Activated CD4-positive, alpha-beta memory T cell treated with anti-CD3 and anti-CD28 coated beads for 36 hours (primary cell): ENCODE data around the gene KLC4. TPM values are rescaled to one million over a fixed set of nuclear protein-coding genes. Genes with fewer than 3 reads are reported as not detected.

Experiments used
- CTCF ChIA-PET: fragments of 350-600 bp; sonication (Branson Sonifier 250); formaldehyde crosslinking; loops from one replicate; lab custom pipeline; 2021; ENCODE audit warnings: antibody characterized with exemption, inconsistent platforms; lab: Charles Lee
- POLR2A ChIA-PET: fragments of 350-600 bp; sonication (Branson Sonifier 250); formaldehyde crosslinking; loops from one replicate; lab custom pipeline; 2021; ENCODE audit warnings: antibody characterized with exemption; lab: Charles Lee
- DNase-seq: peaks from one replicate; pipeline ENCODE4 v3.0.0-alpha.2; 2020
- H3K27ac Mint-ChIP-seq: one replicate; pipeline ENCODE4 v1.8.0; 2021; ENCODE audit warnings: mixed read lengths
- H3K27me3 Mint-ChIP-seq: one replicate; pipeline ENCODE4 v1.8.0; 2021; ENCODE audit warnings: mixed read lengths
- H3K36me3 Mint-ChIP-seq: one replicate; pipeline ENCODE4 v1.8.0; 2021; ENCODE audit warnings: mixed read lengths
- H3K4me1 Mint-ChIP-seq: one replicate; pipeline ENCODE4 v1.8.0; 2021; ENCODE audit warnings: low read depth, mixed read lengths
- H3K4me3 Mint-ChIP-seq: one replicate; pipeline ENCODE4 v1.8.0; 2021; ENCODE audit warnings: mild to moderate bottlenecking, mixed read lengths
- H3K9me3 Mint-ChIP-seq: one replicate; pipeline ENCODE4 v1.8.0; 2021; ENCODE audit warnings: mixed read lengths
- intact Hi-C: fragments of 100-400 bp; cut with micrococcal nuclease; formaldehyde crosslinking; loops from one replicate; pipeline ENCODE4 v1.15.1; 2023
- total RNA-seq, 2 experiments: library from RNA; stranded (reverse); gene quantifications; one replicate each; pipeline ENCODE4 v1.2.3, GENCODE V29; 2021

Gene KLC4
- total RNA-seq, 2 experiments from 2014 or later, result 11.0 to 11.9 TPM

DNA sequence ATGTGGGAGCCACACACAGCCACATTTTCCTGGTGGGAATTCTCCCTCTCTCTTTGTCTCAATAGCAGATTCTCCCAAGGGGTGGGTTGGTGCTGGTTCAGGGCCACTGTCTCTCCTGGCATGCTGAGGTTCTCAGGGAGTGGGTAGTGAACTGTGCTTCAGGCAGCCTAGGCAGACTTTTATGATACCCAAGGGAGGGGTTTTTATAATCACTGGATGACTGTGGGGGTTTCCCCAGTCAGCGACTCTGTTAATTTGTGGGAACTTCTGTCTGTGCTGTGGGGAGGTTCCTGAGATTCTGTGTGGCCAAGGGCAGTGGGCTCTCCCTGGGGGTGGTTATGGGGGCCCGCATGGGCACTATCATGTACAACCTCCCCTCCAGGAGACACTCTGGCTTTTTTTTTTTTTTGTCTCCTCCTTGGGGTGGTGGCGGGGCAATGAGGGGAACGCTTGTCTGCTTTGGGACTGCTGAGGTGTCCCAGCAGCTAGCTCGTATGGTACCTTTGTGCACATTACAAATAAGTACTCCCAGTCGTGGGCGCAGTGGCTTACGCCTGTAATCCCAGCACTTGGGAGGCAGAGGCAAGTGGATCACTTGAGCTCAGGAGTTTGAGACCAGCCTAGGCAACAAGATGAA is 26.7 kb downstream of the KLC4 start:
- H3K27me3 Mint-ChIP-seq, result peaks cover 6% of the 10 kb centered on the region
- peak; percentile 41 for DNase-seq
- ChIA-PET POLR2A (no interaction called here), CTCF (interaction anchor here (1.0 kb wide), 1 partner anchor 57 kb away, joined by 8 read pairs; no protein-coding TSS in a partner anchor)
- peaks cover 13% of the 10 kb centered on the region for H3K4me1 Mint-ChIP-seq
- H3K36me3 Mint-ChIP-seq, result no peaks in the 10 kb centered on the region
- no peak overlapping the region for H3K4me3 Mint-ChIP-seq
- H3K9me3 Mint-ChIP-seq, result no peaks in the 10 kb centered on the region
- no peak overlapping the region for H3K27ac Mint-ChIP-seq
- intact Hi-C loops, result no loop called here

DNA sequence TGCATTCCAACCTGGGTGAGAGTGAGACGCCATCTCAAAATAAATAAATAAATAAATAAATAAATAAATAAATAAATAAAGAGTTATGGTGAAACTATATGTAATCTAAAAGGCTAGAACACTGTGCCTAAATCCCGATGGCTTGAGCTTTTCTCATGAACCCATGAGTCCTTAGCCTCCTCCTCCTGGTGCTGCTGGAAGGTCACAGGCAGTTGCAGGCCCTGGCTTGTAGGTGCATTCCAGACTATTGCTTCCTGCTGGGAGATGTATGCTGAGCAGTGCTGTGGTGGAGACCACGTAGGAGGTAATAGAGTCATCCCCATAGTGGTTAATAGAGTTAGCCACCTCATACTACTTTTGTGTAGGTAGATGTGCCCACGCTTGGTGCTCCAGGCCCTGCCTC is 29.2 kb downstream of the KLC4 start:
- CTCF ChIA-PET, result no interaction called here
- H3K27me3 Mint-ChIP-seq, result peaks cover 5% of the 10 kb centered on the region
- intact Hi-C loops, result no loop called here

DNA sequence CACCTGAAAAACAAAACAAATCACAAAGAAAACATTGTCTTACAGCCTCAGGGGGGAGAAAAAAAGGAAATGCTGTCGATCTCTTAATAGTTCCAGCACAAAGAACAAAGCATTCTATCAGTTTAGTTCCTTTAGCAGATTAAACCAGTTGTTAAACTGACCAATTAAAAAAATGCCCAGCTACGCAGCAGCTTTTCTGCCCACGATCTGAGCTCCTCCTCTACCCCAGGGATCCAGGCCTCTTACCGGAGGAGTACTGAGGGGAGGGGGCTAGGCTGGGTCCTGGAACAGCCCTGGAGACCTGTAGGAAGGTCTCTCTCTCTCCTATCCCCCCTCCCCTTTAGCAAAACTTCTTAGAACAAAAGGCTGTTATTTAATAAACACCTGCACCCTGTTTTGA is 30.0 kb downstream of the KLC4 start:
- Mint-ChIP-seq H3K36me3 (no peaks in the 10 kb centered on the region), H3K27ac (no peak overlapping the region), H3K9me3 (no peaks in the 10 kb centered on the region), H3K4me1 (peaks cover 27% of the 10 kb centered on the region), H3K4me3 (no peak overlapping the region), H3K27me3 (peaks cover 3% of the 10 kb centered on the region)
- intact Hi-C loops, result no loop called here
- ChIA-PET CTCF (interaction anchor here (0.6 kb wide), 1 partner anchor 526 kb away, joined by 3 read pairs; the partner anchor contains the start of gene UBR2), POLR2A (no interaction called here)
- no peak for DNase-seq

More for the DNA sequence above, 29.2 kb downstream of the KLC4 start:
- H3K36me3 Mint-ChIP-seq, result no peaks in the 10 kb centered on the region
- no peak overlapping the region for H3K27ac Mint-ChIP-seq
- H3K9me3 Mint-ChIP-seq, result no peaks in the 10 kb centered on the region
- no peak for DNase-seq
- no peak overlapping the region for H3K4me3 Mint-ChIP-seq
- H3K4me1 Mint-ChIP-seq, result peaks cover 22% of the 10 kb centered on the region
- POLR2A ChIA-PET, result no interaction called here

DNA sequence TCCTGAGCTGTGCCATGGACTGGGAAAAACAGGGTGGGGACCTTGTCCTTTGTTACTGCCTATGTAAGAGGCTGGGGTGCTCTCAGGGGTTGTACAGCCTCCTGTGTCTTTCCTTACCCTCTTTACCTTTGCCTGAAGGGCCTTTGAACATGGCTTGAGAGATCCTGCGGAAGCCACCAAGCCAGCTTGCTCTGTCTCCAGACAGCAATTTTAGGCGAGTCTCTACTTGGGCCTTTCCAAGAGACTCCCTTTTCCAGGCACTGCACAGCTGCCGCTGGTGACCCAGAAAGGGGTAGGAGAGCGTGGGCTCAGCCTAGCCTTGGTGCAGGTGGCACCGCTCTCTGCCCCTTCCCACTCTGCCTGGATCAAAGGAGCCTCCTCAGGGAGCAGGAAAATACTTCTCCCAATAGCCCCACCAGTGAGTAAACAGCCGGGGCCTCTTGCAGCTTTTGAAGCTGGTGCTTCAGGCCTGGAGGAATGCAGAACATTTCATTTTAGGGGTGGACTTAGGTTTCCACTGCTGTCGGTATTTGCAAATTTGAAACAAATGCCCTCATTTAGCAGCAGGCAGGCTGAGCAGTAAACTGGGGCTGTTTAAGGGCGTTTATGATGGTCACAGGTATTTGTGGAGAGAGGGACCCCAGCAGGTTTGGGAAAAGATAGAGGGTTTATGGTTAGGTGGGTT is 30.6 kb downstream of the KLC4 start:
- no peak for DNase-seq
- Mint-ChIP-seq H3K4me1 (peaks cover 27% of the 10 kb centered on the region), H3K27me3 (no peaks in the 10 kb centered on the region), H3K9me3 (no peaks in the 10 kb centered on the region), H3K4me3 (no peak overlapping the region), H3K36me3 (no peaks in the 10 kb centered on the region), H3K27ac (no peak overlapping the region)
- intact Hi-C loops, result no loop called here
- ChIA-PET CTCF (interaction anchor here (0.6 to 0.7 kb wide), 2 partner anchors 237 to 526 kb away, joined by 3 read pairs; partner anchors contain the start of gene UBR2), POLR2A (no interaction called here)

DNA sequence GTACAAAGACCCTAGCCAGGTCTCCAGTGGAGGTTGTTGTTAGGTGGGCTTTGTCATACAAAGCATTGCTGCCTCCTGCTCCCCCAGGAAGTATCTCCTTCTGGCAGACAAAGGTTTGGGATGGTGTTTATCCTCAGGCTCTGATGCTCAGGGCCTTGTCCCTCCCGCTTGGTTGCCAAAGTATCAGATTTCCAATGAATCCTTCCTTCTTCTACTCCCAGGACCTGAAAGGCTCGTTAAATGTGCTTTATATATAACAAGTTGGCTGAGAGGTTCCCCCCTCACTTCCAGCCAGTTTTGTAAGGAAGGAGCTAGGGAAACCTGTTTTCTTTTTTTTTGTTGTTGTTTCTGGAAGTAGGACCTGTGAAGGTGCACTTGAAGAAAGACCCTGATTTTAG is 31.1 kb downstream of the KLC4 start:
- no peak for DNase-seq
- no peaks in the 10 kb centered on the region for H3K36me3 Mint-ChIP-seq
- peaks cover 27% of the 10 kb centered on the region for H3K4me1 Mint-ChIP-seq
- no peaks in the 10 kb centered on the region for H3K9me3 Mint-ChIP-seq
- intact Hi-C loops, result no loop called here
- ChIA-PET POLR2A (no interaction called here), CTCF (no interaction called here)
- no peak overlapping the region for H3K4me3 Mint-ChIP-seq
- H3K27ac Mint-ChIP-seq, result no peak overlapping the region
- no peaks in the 10 kb centered on the region for H3K27me3 Mint-ChIP-seq

DNA sequence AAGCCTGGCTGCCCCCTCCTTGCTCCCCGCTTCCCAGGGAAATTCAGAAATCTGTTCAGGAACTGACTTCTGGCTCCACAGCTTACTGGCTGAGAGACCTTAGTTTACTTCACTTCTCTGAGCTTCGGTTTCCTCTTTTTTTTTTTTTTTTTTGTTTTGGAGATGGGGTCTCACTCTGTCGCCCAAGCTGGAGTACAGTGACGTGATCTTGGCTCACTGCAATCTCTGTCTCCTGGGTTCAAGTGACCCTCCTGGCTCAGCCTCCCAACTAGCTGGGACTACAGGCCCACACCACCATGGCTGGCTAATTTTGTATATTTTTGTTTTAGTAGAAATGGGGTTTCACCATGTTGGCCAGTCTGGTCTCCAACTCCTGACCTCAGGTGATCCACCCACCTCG is 31.6 kb downstream of the KLC4 start:
- Mint-ChIP-seq H3K4me3 (no peak overlapping the region), H3K4me1 (peaks cover 25% of the 10 kb centered on the region), H3K9me3 (no peaks in the 10 kb centered on the region), H3K36me3 (no peaks in the 10 kb centered on the region), H3K27ac (no peak overlapping the region), H3K27me3 (no peaks in the 10 kb centered on the region)
- no peak for DNase-seq
- ChIA-PET CTCF (interaction anchor here (1.2 kb wide), 1 partner anchor 53 kb away, joined by 3 read pairs; no protein-coding TSS in a partner anchor), POLR2A (no interaction called here)
- intact Hi-C loops, result no loop called here

DNA sequence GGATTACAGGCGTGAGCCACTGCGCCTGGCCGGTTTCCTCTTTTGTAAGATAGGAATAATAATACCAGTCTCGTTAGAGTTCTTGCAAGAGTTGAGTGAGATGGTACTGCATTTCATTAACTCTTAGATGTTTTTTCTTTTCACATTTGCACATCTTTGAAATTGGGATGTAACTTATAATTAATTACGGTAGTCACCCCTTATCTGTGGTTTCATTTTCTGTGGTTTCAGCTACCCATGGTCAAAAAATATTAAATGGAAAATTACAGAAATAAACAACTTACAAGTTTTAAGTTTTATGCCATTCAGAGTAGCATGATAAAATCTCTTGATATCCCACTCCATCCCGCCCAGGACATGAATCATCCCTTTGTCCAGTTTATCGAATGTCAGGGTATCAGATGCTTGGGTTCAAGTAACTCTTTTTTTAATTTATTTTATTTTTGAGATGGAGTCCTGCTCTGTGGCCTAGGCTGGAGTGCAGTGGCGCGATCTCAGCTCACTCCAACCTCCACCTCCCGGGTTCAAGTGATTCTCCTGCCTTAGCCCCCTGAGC is 32.1 kb downstream of the KLC4 start:
- ChIA-PET CTCF (interaction anchor here (1.2 kb wide), 1 partner anchor 52 kb away, joined by 3 read pairs; no protein-coding TSS in a partner anchor), POLR2A (no interaction called here)
- H3K27ac Mint-ChIP-seq, result no peak overlapping the region
- no peaks in the 10 kb centered on the region for H3K9me3 Mint-ChIP-seq
- H3K4me1 Mint-ChIP-seq, result peaks cover 21% of the 10 kb centered on the region
- DNase-seq, result no peak
- H3K27me3 Mint-ChIP-seq, result no peaks in the 10 kb centered on the region
- H3K4me3 Mint-ChIP-seq, result no peak overlapping the region
- intact Hi-C loops, result no loop called here
- H3K36me3 Mint-ChIP-seq, result no peaks in the 10 kb centered on the region

DNA sequence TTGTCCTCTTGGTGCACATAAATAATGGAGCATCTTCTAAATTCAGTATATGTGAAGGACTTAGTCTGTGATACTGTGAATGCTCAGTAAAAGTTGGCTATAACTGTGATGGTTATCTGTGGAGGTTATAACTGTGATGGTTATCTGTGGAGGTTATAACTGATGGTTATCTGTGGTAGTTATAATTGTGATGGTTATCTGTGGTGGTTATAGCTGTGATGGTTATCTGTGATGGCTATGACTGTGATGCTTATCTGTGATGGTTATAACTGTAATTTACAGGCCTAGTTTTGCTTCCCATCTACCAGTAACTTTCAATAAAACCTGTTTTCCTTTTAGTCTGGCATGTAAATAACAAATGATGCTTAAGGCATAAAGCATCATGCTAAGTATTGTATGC is 33.2 kb downstream of the KLC4 start:
- Mint-ChIP-seq H3K27ac (no peak overlapping the region), H3K27me3 (no peaks in the 10 kb centered on the region), H3K9me3 (no peaks in the 10 kb centered on the region), H3K4me1 (peaks cover 18% of the 10 kb centered on the region), H3K4me3 (no peak overlapping the region), H3K36me3 (no peaks in the 10 kb centered on the region)
- intact Hi-C loops, result no loop called here
- POLR2A ChIA-PET, result no interaction called here
- CTCF ChIA-PET, result no interaction called here
- no peak for DNase-seq

DNA sequence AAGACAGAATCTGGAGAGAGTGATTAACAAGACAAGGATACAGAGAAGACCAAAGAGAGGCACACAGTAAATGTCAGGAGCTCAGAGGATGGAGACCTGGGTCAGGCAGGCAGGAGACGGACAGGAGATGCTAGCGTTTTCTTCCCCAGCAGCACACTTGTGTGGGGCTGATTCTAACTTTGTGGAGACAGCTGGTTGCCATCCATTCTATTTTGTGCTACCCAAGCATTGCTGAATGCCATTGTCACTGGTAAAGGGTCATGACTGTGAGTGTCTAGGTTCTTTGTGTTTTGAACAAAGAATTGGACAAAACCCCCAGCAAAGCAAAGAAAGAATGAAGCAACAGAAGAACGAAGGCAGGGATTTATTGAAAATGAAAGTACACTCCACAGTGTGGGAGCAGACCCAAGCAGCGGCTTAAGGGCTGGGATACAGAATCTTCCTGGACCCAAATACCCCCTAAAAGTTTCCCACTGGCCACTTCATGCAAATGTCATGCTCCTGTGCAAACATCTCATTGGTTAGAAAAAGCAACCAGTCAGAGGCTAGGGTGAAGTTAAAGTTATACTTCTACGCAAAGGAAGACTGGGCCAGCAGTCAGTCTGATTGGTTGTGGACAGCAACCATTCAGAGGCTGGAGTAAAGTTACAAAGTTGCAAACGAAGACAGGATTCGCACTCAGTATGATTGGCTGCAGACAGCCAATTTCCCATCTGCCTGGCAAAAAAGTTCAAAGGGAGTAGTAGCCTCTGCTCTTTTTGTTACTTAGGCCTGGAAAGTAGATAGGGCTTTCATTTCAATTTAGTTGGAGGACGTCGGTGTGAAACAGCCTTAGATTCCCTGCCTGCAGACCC is 34.2 kb downstream of the KLC4 start:
- no peaks in the 10 kb centered on the region for H3K27me3 Mint-ChIP-seq
- CTCF ChIA-PET, result no interaction called here
- H3K27ac Mint-ChIP-seq, result no peak overlapping the region
- POLR2A ChIA-PET, result no interaction called here
- no peaks in the 10 kb centered on the region for H3K9me3 Mint-ChIP-seq
- intact Hi-C loops, result no loop called here
- DNase-seq, result no peak
- H3K4me3 Mint-ChIP-seq, result peak overlapping the region; percentile 21
- no peaks in the 10 kb centered on the region for H3K36me3 Mint-ChIP-seq
- peaks cover 17% of the 10 kb centered on the region for H3K4me1 Mint-ChIP-seq

DNA sequence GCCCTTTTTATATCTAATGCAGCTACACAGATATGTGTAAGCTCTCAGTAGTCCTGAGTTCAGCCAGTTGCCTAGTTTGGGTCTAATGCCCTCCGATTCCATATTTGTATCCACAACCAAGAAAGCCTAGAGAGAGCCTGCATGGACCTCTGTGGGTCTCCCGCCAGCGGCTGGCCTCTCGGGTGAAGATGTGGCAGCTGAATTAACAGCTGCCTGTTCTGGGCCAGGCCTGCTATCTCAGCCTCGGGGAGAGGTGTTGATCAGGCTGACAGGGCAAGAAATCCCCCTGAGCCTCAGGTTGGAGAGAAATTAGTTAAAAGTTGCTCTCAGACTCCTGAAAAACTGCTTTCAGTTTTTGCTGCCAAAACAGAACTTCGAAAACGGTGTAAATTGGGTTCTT is 36.5 kb downstream of the KLC4 start:
- H3K27ac Mint-ChIP-seq, result no peak overlapping the region
- no peaks in the 10 kb centered on the region for H3K9me3 Mint-ChIP-seq
- H3K4me1 Mint-ChIP-seq, result peaks cover 14% of the 10 kb centered on the region
- H3K27me3 Mint-ChIP-seq, result no peaks in the 10 kb centered on the region
- no peak overlapping the region for H3K4me3 Mint-ChIP-seq
- intact Hi-C loops, result no loop called here
- DNase-seq, result no peak
- ChIA-PET POLR2A (no interaction called here), CTCF (interaction anchor here (1.1 kb wide), 1 partner anchor 48 kb away, joined by 3 read pairs; no protein-coding TSS in a partner anchor)
- no peaks in the 10 kb centered on the region for H3K36me3 Mint-ChIP-seq

DNA sequence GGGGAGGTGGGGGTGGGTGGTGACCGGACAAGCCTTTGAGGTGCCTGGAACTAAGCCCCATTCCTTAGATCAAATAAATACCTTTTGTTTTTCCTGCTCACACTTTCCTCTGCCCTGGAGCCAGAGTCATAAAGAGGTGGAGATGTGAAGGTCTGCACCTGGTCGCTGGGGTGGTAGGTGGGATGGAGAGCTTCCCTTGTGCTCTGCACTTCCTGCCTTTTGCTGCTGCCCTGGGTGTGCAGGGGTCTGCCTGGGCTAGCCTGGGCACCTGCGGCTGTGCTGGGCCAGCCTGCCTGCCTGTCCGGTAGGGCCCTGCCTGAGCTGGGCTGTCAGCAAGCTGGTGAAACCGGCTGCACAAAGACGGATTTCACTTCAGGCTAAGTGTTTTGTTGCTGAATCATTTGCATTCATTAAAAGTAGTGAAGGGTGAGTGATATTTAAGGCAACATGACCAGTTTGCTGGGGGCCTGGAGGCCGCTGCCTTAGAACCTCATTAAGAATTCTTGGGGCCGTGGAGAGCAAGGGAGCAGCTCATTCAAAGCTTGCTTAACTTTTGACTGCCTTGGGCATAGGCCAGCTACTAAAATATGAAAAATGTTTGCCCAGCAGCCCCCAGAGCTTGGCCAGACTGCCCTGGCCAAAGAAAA is 37.1 kb downstream of the KLC4 start:
- H3K4me3 Mint-ChIP-seq, result no peak overlapping the region
- no peak for DNase-seq
- H3K36me3 Mint-ChIP-seq, result no peaks in the 10 kb centered on the region
- ChIA-PET CTCF (interaction anchor here (1.2 kb wide), 1 partner anchor 102 kb away, joined by 3 read pairs; no protein-coding TSS in a partner anchor), POLR2A (no interaction called here)
- no peaks in the 10 kb centered on the region for H3K9me3 Mint-ChIP-seq
- no peak overlapping the region for H3K27ac Mint-ChIP-seq
- no peaks in the 10 kb centered on the region for H3K27me3 Mint-ChIP-seq
- intact Hi-C loops, result no loop called here
- H3K4me1 Mint-ChIP-seq, result peaks cover 14% of the 10 kb centered on the region
